Measurements from ENCODE around the gene SERPIND1.

GRCh38 chr22:20822240-20822639 lies 48.3 kb downstream of the SERPIND1 start:
- TF ChIP-seq, protein P1, sequence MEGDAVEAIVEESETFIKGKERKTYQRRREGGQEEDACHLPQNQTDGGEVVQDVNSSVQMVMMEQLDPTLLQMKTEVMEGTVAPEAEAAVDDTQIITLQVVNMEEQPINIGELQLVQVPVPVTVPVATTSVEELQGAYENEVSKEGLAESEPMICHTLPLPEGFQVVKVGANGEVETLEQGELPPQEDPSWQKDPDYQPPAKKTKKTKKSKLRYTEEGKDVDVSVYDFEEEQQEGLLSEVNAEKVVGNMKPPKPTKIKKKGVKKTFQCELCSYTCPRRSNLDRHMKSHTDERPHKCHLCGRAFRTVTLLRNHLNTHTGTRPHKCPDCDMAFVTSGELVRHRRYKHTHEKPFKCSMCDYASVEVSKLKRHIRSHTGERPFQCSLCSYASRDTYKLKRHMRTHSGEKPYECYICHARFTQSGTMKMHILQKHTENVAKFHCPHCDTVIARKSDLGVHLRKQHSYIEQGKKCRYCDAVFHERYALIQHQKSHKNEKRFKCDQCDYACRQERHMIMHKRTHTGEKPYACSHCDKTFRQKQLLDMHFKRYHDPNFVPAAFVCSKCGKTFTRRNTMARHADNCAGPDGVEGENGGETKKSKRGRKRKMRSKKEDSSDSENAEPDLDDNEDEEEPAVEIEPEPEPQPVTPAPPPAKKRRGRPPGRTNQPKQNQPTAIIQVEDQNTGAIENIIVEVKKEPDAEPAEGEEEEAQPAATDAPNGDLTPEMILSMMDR (IDR thresholded peaks at IDR 0.05) = no peak
- TF ChIP-seq POLR2A (IDR thresholded peaks at IDR 0.05) = no peak

Data from breast epithelium (tissue), 3 donors.